Caco-2 (cell line): Measurements from ENCODE around the gene SBF2. TPM values are rescaled to one million over a fixed set of nuclear protein-coding genes. Genes with fewer than 3 reads are reported as not detected.

Source experiments
- BruUV-seq: library from RNA; stranded (reverse); fragments of 400-500 nt; replicated peaks from 2 replicates; lab custom pipeline; 2021; lab: Mats Ljungman, UMichigan
- CTCF ChIA-PET: fragments of 300-600 bp; sonication (Branson Sonifier 250); formaldehyde crosslinking; loops from one replicate; lab custom pipeline; 2022; ENCODE audit warnings: antibody characterized with exemption; lab: Charles Lee
- POLR2A ChIA-PET: fragments of 300-600 bp; sonication (Branson Sonifier 250); formaldehyde crosslinking; loops from one replicate; lab custom pipeline; 2022; ENCODE audit warnings: antibody characterized with exemption; lab: Charles Lee
- DNase-seq, 2 experiments: peaks; one replicate each; pipeline versions ENCODE4 v3.0.0 to v3.0.0-alpha.2; 2020 to 2022
- H3K27me3 ChIP-seq: replicated peaks from 2 replicates; pipeline ENCODE4 v1.6.0; 2011; ENCODE audit warnings: low read length; ENCODE audit not compliant: control insufficient read depth, insufficient read depth
- H3K36me3 ChIP-seq: 2 replicates; pipeline ENCODE4 v1.5.1; 2011; ENCODE audit warnings: low read length; ENCODE audit not compliant: control insufficient read depth, insufficient read depth
- H3K4me1 ChIP-seq: fragments of 250-450 bp; sonication (Bioruptor Pico); 2 replicates; pipeline ENCODE4 v1.5.1; 2020; ENCODE audit warnings: mild to moderate bottlenecking
- H3K4me3 ChIP-seq: 2 replicates; pipeline ENCODE4 v1.5.1; 2011; ENCODE audit warnings: low read depth, mild to moderate bottlenecking, control low read depth, low read length
- H3K9me3 ChIP-seq: fragments of 250-450 bp; sonication (Bioruptor Pico); 2 replicates; pipeline ENCODE4 v1.5.1; 2020; ENCODE audit warnings: mild to moderate bottlenecking, moderate library complexity
- H3K27ac Mint-ChIP-seq: one replicate; pipeline ENCODE4 v1.8.0; 2022; ENCODE audit warnings: mixed read lengths; ENCODE audit not compliant: unreplicated experiment
- H3K27me3 Mint-ChIP-seq: one replicate; pipeline ENCODE4 v1.8.0; 2022; ENCODE audit warnings: mixed read lengths; ENCODE audit not compliant: insufficient read depth, unreplicated experiment
- H3K36me3 Mint-ChIP-seq: one replicate; pipeline ENCODE4 v1.8.0; 2022; ENCODE audit warnings: mild to moderate bottlenecking, mixed read lengths; ENCODE audit not compliant: insufficient read depth, unreplicated experiment
- H3K4me1 Mint-ChIP-seq: one replicate; pipeline ENCODE4 v1.8.0; 2022; ENCODE audit warnings: low read depth, mixed read lengths; ENCODE audit not compliant: unreplicated experiment
- H3K4me3 Mint-ChIP-seq: one replicate; pipeline ENCODE4 v1.8.0; 2022; ENCODE audit warnings: mild to moderate bottlenecking, moderate library complexity, mixed read lengths; ENCODE audit not compliant: unreplicated experiment
- H3K9me3 Mint-ChIP-seq: one replicate; pipeline ENCODE4 v1.8.0; 2022; ENCODE audit warnings: mixed read lengths; ENCODE audit not compliant: unreplicated experiment
- CTCF ChIP-seq, 2 experiments: fragments of 200-600 bp in 1 of 2; IDR thresholded peaks; 1 replicate in 1 of 2; 2 replicates in 1 of 2; pipeline versions ENCODE4 v1.5.1 to v1.8.0; 2011 to 2022; ENCODE audit warnings: antibody characterized with exemption in 1 of 2, control low read depth in 1 of 2, inconsistent platforms in 1 of 2, low read depth in 1 of 2, low read length in 1 of 2, mild to moderate bottlenecking in 1 of 2, moderate library complexity in 1 of 2; ENCODE audit not compliant: insufficient read depth in 1 of 2, severe bottlenecking in 1 of 2, unreplicated experiment in 1 of 2
- intact Hi-C: fragments of 100-400 bp; cut with micrococcal nuclease; formaldehyde crosslinking; loops from one replicate; pipeline ENCODE4 v1.10.0; 2022; ENCODE audit not compliant: unreplicated experiment
- total RNA-seq: library from RNA; stranded (reverse); gene quantifications from 2 replicates; pipeline ENCODE4 v1.2.3, GENCODE V29; 2022

SBF2 gene
- total RNA-seq, 1 experiment from 2014 or later, result 72.2 TPM

DNA sequence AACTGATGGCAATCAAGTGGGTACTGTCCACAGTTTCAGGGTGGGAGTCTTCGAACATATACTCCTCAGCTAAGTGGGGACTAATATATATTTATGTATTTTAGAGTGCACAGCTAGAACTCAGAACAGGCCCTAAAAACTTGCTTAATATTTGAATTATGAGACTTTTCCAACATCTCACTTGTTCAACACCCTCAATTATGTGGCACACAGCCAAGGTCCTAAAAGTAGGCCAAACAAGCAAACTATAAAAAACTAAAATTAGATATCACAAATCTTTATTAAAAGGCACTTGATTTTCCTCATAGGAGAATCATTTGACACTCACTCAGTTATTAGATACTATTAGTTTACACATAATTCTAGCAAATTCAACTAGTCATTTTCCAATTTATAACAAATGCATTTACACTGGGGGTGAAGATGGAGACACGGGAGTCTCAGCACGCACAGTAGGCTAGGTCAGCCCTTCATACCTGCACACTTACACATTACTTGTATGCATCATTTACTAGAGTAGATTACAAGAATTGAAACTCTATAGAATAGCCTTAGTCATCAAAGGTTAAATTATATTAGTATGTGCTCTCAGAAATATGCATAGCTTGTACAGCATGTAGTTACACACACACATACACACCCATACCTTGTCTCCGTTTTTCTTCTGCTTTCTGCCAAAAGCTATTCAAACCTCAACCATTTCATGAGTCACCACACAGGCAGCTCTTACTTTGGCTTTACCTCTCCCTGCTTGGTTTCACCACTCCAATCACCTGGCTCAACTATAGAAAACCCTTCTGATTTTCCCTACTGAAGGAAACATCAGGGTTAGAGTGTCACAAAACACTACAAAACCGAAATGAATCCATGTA lies 171.5 kb downstream of the SBF2 start:
- Histone ChIP-seq H3K36me3 (no peaks in the 10 kb centered on the region), H3K4me3 (no peak overlapping the region), H3K9me3 (no peaks in the 10 kb centered on the region), H3K4me1 (peaks cover 5% of the 10 kb centered on the region), H3K27me3 (no peaks in the 10 kb centered on the region)
- TF ChIP-seq CTCF (IDR thresholded peaks at IDR 0.05; ENCODE audit: insufficient read depth in 1 of 2, low read depth in 1 of 2, low read length in 1 of 2, severe bottlenecking in 1 of 2, unreplicated experiment in 1 of 2), result no peak
- Mint-ChIP-seq H3K27ac (no peak overlapping the region), H3K27me3 (no peaks in the 10 kb centered on the region), H3K4me3 (no peak overlapping the region), H3K4me1 (peaks cover 7% of the 10 kb centered on the region), H3K36me3 (no peaks in the 10 kb centered on the region), H3K9me3 (no peaks in the 10 kb centered on the region)
- no TSS peak for BruUV-seq
- intact Hi-C loops, result loop anchor here (10.0 kb wide), 1 partner anchor 348 kb away; no protein-coding TSS in a partner anchor
- DNase-seq, result no peak
- CTCF ChIA-PET, result interaction anchor here (0.5 to 0.9 kb wide), 2 partner anchors 139 to 780 kb away, joined by 3 to 4 read pairs; no protein-coding TSS in a partner anchor
- POLR2A ChIA-PET, result no interaction called here

DNA sequence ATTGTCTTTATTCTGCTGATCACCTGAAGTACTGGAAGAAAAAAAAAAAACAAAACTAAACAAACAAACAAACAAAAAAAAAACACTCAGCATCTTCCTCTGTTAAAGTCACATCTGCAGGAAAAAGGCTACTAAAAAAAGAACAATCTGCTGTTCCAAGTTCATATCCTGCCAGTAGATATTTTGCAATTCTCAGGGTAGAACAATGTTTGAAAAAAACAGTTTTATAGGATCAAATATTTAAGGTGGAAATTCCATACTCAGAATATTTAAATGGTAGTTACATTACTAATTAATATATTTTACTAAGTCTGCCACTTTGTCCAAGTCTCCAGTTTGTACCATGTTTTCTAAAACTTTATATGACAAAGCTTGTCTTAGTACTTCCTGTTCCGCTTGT lies 175.2 kb downstream of the SBF2 start:
- intact Hi-C loops, result no loop called here
- H3K27me3 ChIP-seq, result no peaks in the 10 kb centered on the region
- H3K36me3 Mint-ChIP-seq, result no peaks in the 10 kb centered on the region
- DNase-seq, result no peak
- no TSS peak for BruUV-seq
- no peak overlapping the region for H3K4me3 ChIP-seq
- H3K27me3 Mint-ChIP-seq, result no peaks in the 10 kb centered on the region
- peaks cover 16% of the 10 kb centered on the region for H3K4me1 ChIP-seq
- POLR2A ChIA-PET, result no interaction called here
- TF ChIP-seq CTCF (IDR thresholded peaks at IDR 0.05; ENCODE audit: insufficient read depth in 1 of 2, low read depth in 1 of 2, low read length in 1 of 2, severe bottlenecking in 1 of 2, unreplicated experiment in 1 of 2), result no peak
- no peak overlapping the region for H3K27ac Mint-ChIP-seq
- peaks cover 24% of the 10 kb centered on the region for H3K4me1 Mint-ChIP-seq
- H3K36me3 ChIP-seq, result no peaks in the 10 kb centered on the region
- CTCF ChIA-PET, result interaction anchor here (0.5 kb wide), 1 partner anchor 42 kb away, joined by 4 read pairs; no protein-coding TSS in a partner anchor
- H3K4me3 Mint-ChIP-seq, result no peak overlapping the region
- no peaks in the 10 kb centered on the region for H3K9me3 ChIP-seq
- peaks cover 18% of the 10 kb centered on the region for H3K9me3 Mint-ChIP-seq

DNA sequence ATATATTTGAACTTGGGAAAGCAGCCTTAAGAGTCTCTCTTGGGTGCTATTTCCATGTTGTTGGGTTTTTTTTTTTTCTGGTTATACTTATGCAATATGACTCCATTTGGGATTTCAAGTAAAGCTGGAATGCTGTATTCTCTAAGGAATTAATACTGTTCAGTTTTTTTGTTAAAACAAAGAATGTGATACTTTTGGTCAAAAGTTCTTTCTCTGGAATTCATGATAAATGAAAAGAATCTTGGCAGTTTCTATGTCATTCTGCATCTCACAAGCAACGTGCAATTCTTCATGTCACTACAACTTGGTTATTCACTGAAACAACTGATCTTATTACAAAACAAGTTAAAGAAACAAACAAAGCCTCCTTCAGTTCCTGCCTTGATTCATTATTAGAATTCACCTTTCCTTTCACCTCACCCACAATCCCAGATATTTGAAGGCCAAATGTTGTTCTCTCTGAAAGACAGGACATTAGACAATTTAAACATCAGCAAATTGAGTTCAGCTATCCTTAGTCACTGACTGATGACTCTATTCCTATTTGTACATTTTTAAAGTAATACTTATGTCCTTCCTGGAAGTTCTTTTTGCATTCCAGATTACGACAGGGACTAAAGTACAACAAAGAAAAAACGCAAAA lies 176.2 kb downstream of the SBF2 start:
- Mint-ChIP-seq H3K36me3 (no peaks in the 10 kb centered on the region), H3K27me3 (no peaks in the 10 kb centered on the region), H3K9me3 (peaks cover 18% of the 10 kb centered on the region), H3K27ac (no peak overlapping the region), H3K4me1 (peaks cover 20% of the 10 kb centered on the region), H3K4me3 (no peak overlapping the region)
- CTCF ChIA-PET, result interaction anchor here (0.7 kb wide), 1 partner anchor 249 kb away, joined by 4 read pairs; no protein-coding TSS in a partner anchor
- Histone ChIP-seq H3K4me3 (no peak overlapping the region), H3K4me1 (peaks cover 16% of the 10 kb centered on the region), H3K27me3 (no peaks in the 10 kb centered on the region), H3K36me3 (no peaks in the 10 kb centered on the region), H3K9me3 (no peaks in the 10 kb centered on the region)
- POLR2A ChIA-PET, result no interaction called here
- BruUV-seq, result no TSS peak
- TF ChIP-seq CTCF (IDR thresholded peaks at IDR 0.05; ENCODE audit: insufficient read depth in 1 of 2, low read depth in 1 of 2, low read length in 1 of 2, severe bottlenecking in 1 of 2, unreplicated experiment in 1 of 2), result no peak
- intact Hi-C loops, result no loop called here
- DNase-seq, result no peak
